T-helper 1 cell treated with Interleukin-12 subunit alpha and Interleukin-12 subunit beta and Interleukin-4 antibody, amounts not matched to agents 30 ng/mL and 1 ng/mL, for 36 hours (primary cell): ENCODE measurements around the gene PIAS1. TPM values are rescaled to one million over a fixed set of nuclear protein-coding genes. Genes with fewer than 3 reads are reported as not detected.
"Not testable (repeated sequence)": the region's sequence is repeated elsewhere in the genome, so short reads cannot be mapped to it uniquely, and the experiment has no call there.

ENCODE experiments used
- intact Hi-C: fragments of 100-400 bp; cut with micrococcal nuclease; formaldehyde crosslinking; loops from one replicate; pipeline ENCODE4 v1.15.1; 2024
- total RNA-seq: library from RNA; stranded (reverse); gene quantifications from 2 replicates; pipeline ENCODE4 v1.2.3, GENCODE V29; 2022

The PIAS1 gene
- total RNA-seq, 1 donor from 2014 or later: 42.1 TPM

- intact Hi-C loops: not testable (repeated sequence)
Observed at GRCh38 chr15:68213491-68213845, 159.4 kb downstream of the PIAS1 start.

GRCh38 chr15:68213991-68214837, 160.1 kb downstream of the PIAS1 start:
- intact Hi-C loops: no loop called here

- intact Hi-C loops: no loop called here
Observed at GRCh38 chr15:68214838-68215254, 160.7 kb downstream of the PIAS1 start.

GRCh38 chr15:68217341-68217740, 163.2 kb downstream of the PIAS1 start:
- intact Hi-C loops: no loop called here

- intact Hi-C loops: no loop called here
Observed at GRCh38 chr15:68218331-68218730, 164.2 kb downstream of the PIAS1 start.

GRCh38 chr15:68218847-68219798, 165.0 kb downstream of the PIAS1 start:
- intact Hi-C loops: no loop called here

- intact Hi-C loops: no loop called here
Observed at GRCh38 chr15:68220489-68220888, 166.4 kb downstream of the PIAS1 start.

GRCh38 chr15:68220967-68221366, 166.9 kb downstream of the PIAS1 start:
- intact Hi-C loops: no loop called here

- intact Hi-C loops: not testable (repeated sequence)
Observed at GRCh38 chr15:68221530-68222431, 167.7 kb downstream of the PIAS1 start.

- intact Hi-C loops: not testable (repeated sequence)
Observed at GRCh38 chr15:68222432-68222743, 168.3 kb downstream of the PIAS1 start.

GRCh38 chr15:68223171-68223570, 169.1 kb downstream of the PIAS1 start:
- intact Hi-C loops: no loop called here

GRCh38 chr15:68224108-68224507, 170.0 kb downstream of the PIAS1 start:
- intact Hi-C loops: no loop called here

GRCh38 chr15:68224546-68225250, 170.6 kb downstream of the PIAS1 start:
- intact Hi-C loops: no loop called here

- intact Hi-C loops: not testable (repeated sequence)
Observed at GRCh38 chr15:68225442-68225841, 171.3 kb downstream of the PIAS1 start.

GRCh38 chr15:68227643-68228142, 173.6 kb downstream of the PIAS1 start:
- intact Hi-C loops: loop anchor here (2.0 kb wide), 2 partner anchors 19 to 25 kb away; no protein-coding TSS in a partner anchor

- intact Hi-C loops: loop anchor here (2.0 kb wide), 2 partner anchors 20 to 24 kb away; no protein-coding TSS in a partner anchor
Observed at GRCh38 chr15:68228143-68228970, 174.2 kb downstream of the PIAS1 start.

GRCh38 chr15:68228971-68229385, 174.9 kb downstream of the PIAS1 start:
- intact Hi-C loops: loop anchor here (1.0 to 2.0 kb wide), 4 partner anchors 20 to 389 kb away; partner anchors contain the start of genes FEM1B and RNU6-1

GRCh38 chr15:68229386-68230156, 175.5 kb downstream of the PIAS1 start, which contains the start of gene CLN6:
Gene CLN6 (minus strand): TSS chr15:68229728. CDS start chr15:68229584, 144 bp downstream.
- intact Hi-C loops: loop anchor here (1.0 to 2.0 kb wide), 6 partner anchors 21 to 389 kb away; partner anchors contain the start of genes FEM1B, PIAS1 and RNU6-1
